Ovary (tissue), 9 donors: ENCODE data around the gene KCNMA1. TPM values are rescaled to one million over a fixed set of nuclear protein-coding genes. Genes with fewer than 3 reads are reported as not detected.

Source experiments
- DNase-seq, 5 donors: peaks; one replicate each; pipeline ENCODE4 v3.0.0-alpha.2; 2019 to 2020
- H3K27ac ChIP-seq, 2 donors: fragments of 200-600 bp; one replicate each; pipeline versions ENCODE4 v1.5.1 to v1.8.0; 2019 to 2022
- H3K27me3 ChIP-seq: fragments of 200-600 bp; one replicate; pipeline ENCODE4 v1.8.0; 2022
- H3K36me3 ChIP-seq: fragments of 200-600 bp; sonication (generic); one replicate; pipeline ENCODE4 v1.5.1; 2019
- H3K4me1 ChIP-seq: one replicate; pipeline ENCODE4 v1.8.1; 2013; ENCODE audit warnings: mild to moderate bottlenecking, moderate library complexity; ENCODE audit not compliant: insufficient read depth
- H3K4me3 ChIP-seq: fragments of 200-600 bp; sonication (generic); one replicate; pipeline ENCODE4 v1.5.1; 2017
- H3K9me3 ChIP-seq, 2 donors: fragments of 200-600 bp in 1 of 2; sonication (generic) in 1 of 2; one replicate each; pipeline versions ENCODE4 v1.5.1 to v1.8.1; 2013 to 2019; ENCODE audit warnings: mild to moderate bottlenecking in 1 of 2, moderate library complexity in 1 of 2
- CTCF ChIP-seq, 3 donors: fragments of 450-650 bp in 2 of 3; fragments of 200-600 bp in 1 of 3; IDR thresholded peaks; one replicate each; pipeline versions ENCODE4 v1.5.1 to v1.8.0; 2016 to 2022; ENCODE audit warnings: antibody characterized with exemption in 3 of 3, mild to moderate bottlenecking in 1 of 3
- EP300 ChIP-seq: sonication (generic); formaldehyde crosslinking; IDR thresholded peaks from one replicate; pipeline ENCODE4 v1.6.1; 2017; ENCODE audit warnings: antibody characterized with exemption
- POLR2A ChIP-seq: fragments of 450-650 bp; IDR thresholded peaks from one replicate; pipeline ENCODE4 v1.6.1; 2017; ENCODE audit warnings: antibody characterized with exemption, mild to moderate bottlenecking, moderate library complexity
- WGBS, 3 donors: extraction: QIAGEN DNeasy Blood & Tissue Kit in 1 of 3; methylation state at CpG; one replicate each; pipeline versions ENCODE4 v1.1.5 to v1.1.7; 2013 to 2017; 5-methylcytosine and 5-hydroxymethylcytosine counted together
- intact Hi-C, 4 donors: fragments of 100-400 bp; cut with DNase I; formaldehyde crosslinking; loops; one replicate each; pipeline versions ENCODE4 v1.11.0 to v1.15.1; 2022 to 2023
- polyA plus RNA-seq, 2 donors: library from polyadenylated mRNA; stranded (reverse); fragments of 200-250 nt in 1 of 2; fragments of 350-450 nt in 1 of 2; fragmentation: Illumina TruSeq in 1 of 2; extraction: RNeasy Lipid Tissue Mini Kit (QIAGEN cat#74804) in 1 of 2; gene quantifications; one replicate each; pipeline ENCODE4 v1.2.3, GENCODE V29; 2013 to 2014
- total RNA-seq, 7 donors: library from RNA; depleted of rRNA in 2 of 7; stranded (reverse); fragments of >200 nt in 2 of 7; fragmentation: NEBNext Ultra II Directional in 3 of 7; extraction: Animal tissue kit (Norgen Biotek cat#: 25700) in 3 of 7; gene quantifications; one replicate each; pipeline versions ENCODE4 v1.1.0 to v1.2.4, GENCODE V29; 2016 to 2023
- donor health status: DM: no; HTN: no; CAD: no; lungs with moderate emphysema.
- donor health status: DM: no; HTN: no; CAD: no.
- donor health status: Bipolar disorder and iron deficiency.
- donor health status: DM: yes; HTN: yes; CAD: no.
- donor health status: DM: no; HTN: no; CAD: no.
- donor health status: DM: yes; HTN: yes; CAD: no.

The KCNMA1 gene
- total and polyA plus RNA-seq, 9 donors, result 7.0 to 83.8 (median 25.1) TPM

GRCh38 chr10:77554996-77555397, 82.6 kb downstream of the KCNMA1 start:
- peaks cover 2% of the 10 kb centered on the region for H3K4me1 ChIP-seq
- H3K27me3 ChIP-seq, result no peaks in the 10 kb centered on the region
- H3K27ac ChIP-seq, result no peak overlapping the region
- DNase-seq, result no peak
- intact Hi-C loops, result no loop called here
- H3K36me3 ChIP-seq, result no peaks in the 10 kb centered on the region
- WGBS, 3 donors, result 75 to 86% (median 80%) methylated on average over 7 of the region's 7 CpGs
- TF ChIP-seq EP300 (no peak), POLR2A (no peak), CTCF (IDR thresholded peaks at IDR 0.05) (no peak)
- H3K9me3 ChIP-seq, result no peaks in the 10 kb centered on the region
- no peak overlapping the region for H3K4me3 ChIP-seq

- H3K36me3 ChIP-seq, result no peaks in the 10 kb centered on the region
- H3K4me3 ChIP-seq, result no peak overlapping the region
- H3K27me3 ChIP-seq, result no peaks in the 10 kb centered on the region
- H3K27ac ChIP-seq, result no peak overlapping the region
- DNase-seq, result no peak
- H3K4me1 ChIP-seq, result peaks cover 2% of the 10 kb centered on the region
- no peaks in the 10 kb centered on the region for H3K9me3 ChIP-seq
- no peak for TF ChIP-seq EP300
- no peak for TF ChIP-seq CTCF (IDR thresholded peaks at IDR 0.05)
- no peak for TF ChIP-seq POLR2A
- intact Hi-C loops, result no loop called here
- 83 to 93% (median 87%) methylated on average over 5 of the region's 5 CpGs for WGBS, 3 donors
Measured at GRCh38 chr10:77553966-77554365, 83.6 kb downstream of the KCNMA1 start.

GRCh38 chr10:77553311-77553710, 84.3 kb downstream of the KCNMA1 start:
- DNase-seq, result no peak
- Histone ChIP-seq H3K9me3 (no peaks in the 10 kb centered on the region), H3K36me3 (no peaks in the 10 kb centered on the region), H3K4me1 (peaks cover 2% of the 10 kb centered on the region), H3K4me3 (no peak overlapping the region), H3K27me3 (no peaks in the 10 kb centered on the region), H3K27ac (no peak overlapping the region)
- TF ChIP-seq CTCF (IDR thresholded peaks at IDR 0.05) (no peak), POLR2A (no peak), EP300 (no peak)
- 85 to 92% (median 86%) methylated on average over 3 of the region's 3 CpGs for WGBS, 3 donors
- intact Hi-C loops, result no loop called here

GRCh38 chr10:77552252-77552651, 85.4 kb downstream of the KCNMA1 start:
- Histone ChIP-seq H3K36me3 (no peaks in the 10 kb centered on the region), H3K9me3 (no peaks in the 10 kb centered on the region), H3K27me3 (no peaks in the 10 kb centered on the region), H3K27ac (no peak overlapping the region), H3K4me1 (peaks cover 2% of the 10 kb centered on the region), H3K4me3 (no peak overlapping the region)
- TF ChIP-seq POLR2A (no peak), EP300 (no peak), CTCF (IDR thresholded peaks at IDR 0.05) (no peak)
- WGBS, 3 donors, result 77 to 90% (median 82%) methylated on average over 1 of the region's 1 CpG
- intact Hi-C loops, result no loop called here
- no peak for DNase-seq

- no peak overlapping the region for H3K27ac ChIP-seq
- TF ChIP-seq POLR2A (no peak), CTCF (IDR thresholded peaks at IDR 0.05) (no peak), EP300 (no peak)
- DNase-seq, result no peak
- intact Hi-C loops, result no loop called here
- no peaks in the 10 kb centered on the region for H3K27me3 ChIP-seq
- no peak overlapping the region for H3K4me3 ChIP-seq
- no peaks in the 10 kb centered on the region for H3K36me3 ChIP-seq
- H3K4me1 ChIP-seq, result no peaks in the 10 kb centered on the region
- H3K9me3 ChIP-seq, result no peaks in the 10 kb centered on the region
- WGBS, 3 donors, result 69 to 79% (median 69%) methylated on average over 10 of the region's 10 CpGs
Measured at GRCh38 chr10:77550378-77550777, 87.2 kb downstream of the KCNMA1 start.
